ENCODE measurements around the gene SPC25. TPM values are rescaled to one million over a fixed set of nuclear protein-coding genes. Genes with fewer than 3 reads are reported as not detected.

Gene SPC25
- total and polyA plus RNA-seq, 2 donors (not counting 1 experiment from before 2014, with no cell fraction given), result 0.12 to 0.64 TPM

GRCh38 chr2:168894720-168895119 lies 4.5 kb upstream of the SPC25 start:
- Histone ChIP-seq H3K79me2 (ENCODE audit: control insufficient read depth, insufficient read depth, low read length) (no peaks in the 10 kb centered on the region), H3K9ac (ENCODE audit: low read length) (no peak overlapping the region), H3K27ac (ENCODE audit: low read length in 2 of 2) (no peak overlapping the region), H3K9me3 (ENCODE audit: control extremely low read depth in 1 of 3, control insufficient read depth in 2 of 3, insufficient read depth in 1 of 3, low read length in 2 of 3) (no peaks in the 10 kb centered on the region), H4K20me1 (ENCODE audit: control insufficient read depth, insufficient read depth, low read length, poor library complexity, severe bottlenecking) (no peaks in the 10 kb centered on the region), H3K4me1 (ENCODE audit: control insufficient read depth in 2 of 2, insufficient read depth in 2 of 2, low read length in 2 of 2) (peaks cover 8 to 10% of the 10 kb centered on the region in 2 donors), H3K27me3 (replicated peaks in 1 of 4; ENCODE audit: control extremely low read depth in 1 of 4, control insufficient read depth in 3 of 4, insufficient read depth in 4 of 4, low read length in 3 of 4) (peaks cover 0 to 7% (median 2%) of the 10 kb centered on the region in 4 experiments), H3K36me3 (replicated peaks in 1 of 2; ENCODE audit: control extremely low read depth in 1 of 2, control insufficient read depth in 1 of 2, extremely low read depth in 1 of 2, insufficient read depth in 2 of 2, low read length in 1 of 2) (no peaks in the 10 kb centered on the region), H3K4me3 (ENCODE audit: control extremely low read depth in 1 of 5, extremely low read depth in 1 of 5, insufficient read depth in 1 of 5, low read depth in 2 of 5, low read length in 4 of 5) (no peak overlapping the region), H3K4me2 (replicated peaks; ENCODE audit: low read depth, low read length, poor library complexity, severe bottlenecking) (no peak overlapping the region), H2AFZ (ENCODE audit: insufficient read depth, low read depth, low read length, poor library complexity, severe bottlenecking) (no peak overlapping the region)
- peaks cover 9% of the 10 kb centered on the region for H3K4me1 Mint-ChIP-seq
- H3K4me3 Mint-ChIP-seq, result no peak overlapping the region
- H3K27me3 Mint-ChIP-seq, result peaks cover 17% of the 10 kb centered on the region
- CTCF ChIA-PET, result no interaction called here
- intact Hi-C loops (cut with micrococcal nuclease), result loop anchor here (5.0 kb wide), 1 partner anchor 437 kb away; the partner anchor contains the start of gene CERS6
- ATAC-seq (ENCODE audit: low read depth) (no peak), DNase-seq (no peak)
- POLR2A ChIA-PET, result no interaction called here
- TF ChIP-seq CTCF (IDR thresholded peaks at IDR 0.05) (no peak), EZH2 (IDR thresholded peaks at IDR 0.05; ENCODE audit: borderline replicate concordance, insufficient read depth, low read depth, low read length, poor library complexity, severe bottlenecking) (no peak)
- H3K27ac Mint-ChIP-seq, result no peak overlapping the region
- H3K9me3 Mint-ChIP-seq (ENCODE audit: insufficient read depth), result no peaks in the 10 kb centered on the region

- TF ChIP-seq EZH2 (IDR thresholded peaks at IDR 0.05; ENCODE audit: borderline replicate concordance, insufficient read depth, low read depth, low read length, poor library complexity, severe bottlenecking), result no peak
- TF ChIP-seq CTCF (IDR thresholded peaks at IDR 0.05), result no peak
- Mint-ChIP-seq H3K4me1 (peaks cover 9% of the 10 kb centered on the region), H3K9me3 (ENCODE audit: insufficient read depth) (no peaks in the 10 kb centered on the region), H3K27ac (no peak overlapping the region), H3K27me3 (peaks cover 17% of the 10 kb centered on the region), H3K4me3 (no peak overlapping the region)
- intact Hi-C loops (cut with micrococcal nuclease), result loop anchor here (5.0 kb wide), 1 partner anchor 437 kb away; the partner anchor contains the start of gene CERS6
- ChIA-PET CTCF (no interaction called here), POLR2A (no interaction called here)
- Histone ChIP-seq H3K9me3 (ENCODE audit: control extremely low read depth in 1 of 3, control insufficient read depth in 2 of 3, insufficient read depth in 1 of 3, low read length in 2 of 3) (no peaks in the 10 kb centered on the region), H3K4me3 (ENCODE audit: control extremely low read depth in 1 of 5, extremely low read depth in 1 of 5, insufficient read depth in 1 of 5, low read depth in 2 of 5, low read length in 4 of 5) (no peak overlapping the region), H3K79me2 (ENCODE audit: control insufficient read depth, insufficient read depth, low read length) (no peaks in the 10 kb centered on the region), H2AFZ (ENCODE audit: insufficient read depth, low read depth, low read length, poor library complexity, severe bottlenecking) (no peak overlapping the region), H3K4me2 (replicated peaks; ENCODE audit: low read depth, low read length, poor library complexity, severe bottlenecking) (no peak overlapping the region), H4K20me1 (ENCODE audit: control insufficient read depth, insufficient read depth, low read length, poor library complexity, severe bottlenecking) (no peaks in the 10 kb centered on the region), H3K9ac (ENCODE audit: low read length) (no peak overlapping the region), H3K4me1 (ENCODE audit: control insufficient read depth in 2 of 2, insufficient read depth in 2 of 2, low read length in 2 of 2) (peaks cover 8 to 12% of the 10 kb centered on the region in 2 donors), H3K36me3 (replicated peaks in 1 of 2; ENCODE audit: control extremely low read depth in 1 of 2, control insufficient read depth in 1 of 2, extremely low read depth in 1 of 2, insufficient read depth in 2 of 2, low read length in 1 of 2) (no peaks in the 10 kb centered on the region), H3K27ac (ENCODE audit: low read length in 2 of 2) (no peak overlapping the region), H3K27me3 (replicated peaks in 1 of 4; ENCODE audit: control extremely low read depth in 1 of 4, control insufficient read depth in 3 of 4, insufficient read depth in 4 of 4, low read length in 3 of 4) (peaks cover 0 to 7% (median 2%) of the 10 kb centered on the region in 4 experiments)
- ATAC-seq (ENCODE audit: low read depth), result no peak
- no CpG with 5 or more reads among the region's 1 CpG for WGBS (ENCODE audit: insufficient coverage)
- DNase-seq, result no peak
Measured at GRCh38 chr2:168894101-168894500, 3.9 kb upstream of the SPC25 start.
